OCI-LY3 (cell line): Measurements from ENCODE around the gene MZF1.

ENCODE experiments used
- H2AFZ ChIP-seq: fragments of 200-600, 300-600 bp; shearing (Covaris generic); 2 replicates; pipeline ENCODE4 v1.6.0; 2014; ENCODE audit warnings: antibody characterized with exemption, low read depth, low read length
- H3K27ac ChIP-seq: fragments of 200-600, 300-600 bp; sonication (generic); 2 replicates; pipeline ENCODE4 v1.5.1; 2014; ENCODE audit warnings: mild to moderate bottlenecking, low read length, moderate library complexity, mixed read lengths
- H3K27me3 ChIP-seq: fragments of 200-600, 300-600 bp; sonication (generic); 2 replicates; pipeline ENCODE4 v1.6.1; 2014; ENCODE audit warnings: low read depth, low read length, mixed read lengths
- H3K36me3 ChIP-seq: fragments of 200-600, 300-600 bp; sonication (generic); replicated peaks from 2 replicates; pipeline ENCODE3; 2014; ENCODE audit warnings: low read depth, low read length, mixed read lengths
- H3K4me1 ChIP-seq: fragments of 300-600, 200-600 bp; sonication (generic); 2 replicates; pipeline ENCODE4 v1.6.1; 2014; ENCODE audit warnings: low read length, mixed read lengths
- H3K4me2 ChIP-seq: fragments of 200-600, 300-600 bp; sonication (generic); 2 replicates; pipeline ENCODE4 v1.6.1; 2014; ENCODE audit warnings: low read length, mixed read lengths
- H3K4me3 ChIP-seq: fragments of 300-600, 200-600 bp; sonication (generic); 2 replicates; pipeline ENCODE4 v1.5.1; 2014; ENCODE audit warnings: antibody characterized with exemption, mild to moderate bottlenecking, low read length, moderate library complexity
- H3K79me2 ChIP-seq: fragments of 300-600, 200-600 bp; shearing (Covaris generic); 2 replicates; pipeline ENCODE4 v1.6.1; 2014; ENCODE audit warnings: mild to moderate bottlenecking, low read length, mixed read lengths
- H3K9ac ChIP-seq: fragments of 300-600, 200-600 bp; shearing (Covaris generic); 2 replicates; pipeline ENCODE4 v1.6.0; 2014; ENCODE audit warnings: mild to moderate bottlenecking, low read length, moderate library complexity
- H3K9me3 ChIP-seq: fragments of 200-600, 300-600 bp; shearing (Covaris generic); 2 replicates; pipeline ENCODE4 v1.6.1; 2014; ENCODE audit warnings: low read length, mixed read lengths; ENCODE audit not compliant: insufficient read depth
- H4K20me1 ChIP-seq: fragments of 200-600, 300-600 bp; sonication (generic); 2 replicates; pipeline ENCODE4 v1.6.1; 2016; ENCODE audit warnings: low read length, mixed read lengths; ENCODE audit not compliant: insufficient read depth
- EZH2phosphoT487 ChIP-seq: fragments of 200-600 bp; shearing (Covaris generic); IDR thresholded peaks from 2 replicates; pipeline ENCODE4 v1.6.1; 2018; ENCODE audit warnings: antibody characterized with exemption, mixed run types, low read depth
- TF ChIP-seq, protein P1 (sequence below): fragments of 200-600, 300-600 bp; sonication (generic); IDR thresholded peaks from 2 replicates; pipeline ENCODE4 v1.5.1; 2014; ENCODE audit warnings: antibody characterized with exemption, low read length, low read depth

MZF1 gene

DNA sequence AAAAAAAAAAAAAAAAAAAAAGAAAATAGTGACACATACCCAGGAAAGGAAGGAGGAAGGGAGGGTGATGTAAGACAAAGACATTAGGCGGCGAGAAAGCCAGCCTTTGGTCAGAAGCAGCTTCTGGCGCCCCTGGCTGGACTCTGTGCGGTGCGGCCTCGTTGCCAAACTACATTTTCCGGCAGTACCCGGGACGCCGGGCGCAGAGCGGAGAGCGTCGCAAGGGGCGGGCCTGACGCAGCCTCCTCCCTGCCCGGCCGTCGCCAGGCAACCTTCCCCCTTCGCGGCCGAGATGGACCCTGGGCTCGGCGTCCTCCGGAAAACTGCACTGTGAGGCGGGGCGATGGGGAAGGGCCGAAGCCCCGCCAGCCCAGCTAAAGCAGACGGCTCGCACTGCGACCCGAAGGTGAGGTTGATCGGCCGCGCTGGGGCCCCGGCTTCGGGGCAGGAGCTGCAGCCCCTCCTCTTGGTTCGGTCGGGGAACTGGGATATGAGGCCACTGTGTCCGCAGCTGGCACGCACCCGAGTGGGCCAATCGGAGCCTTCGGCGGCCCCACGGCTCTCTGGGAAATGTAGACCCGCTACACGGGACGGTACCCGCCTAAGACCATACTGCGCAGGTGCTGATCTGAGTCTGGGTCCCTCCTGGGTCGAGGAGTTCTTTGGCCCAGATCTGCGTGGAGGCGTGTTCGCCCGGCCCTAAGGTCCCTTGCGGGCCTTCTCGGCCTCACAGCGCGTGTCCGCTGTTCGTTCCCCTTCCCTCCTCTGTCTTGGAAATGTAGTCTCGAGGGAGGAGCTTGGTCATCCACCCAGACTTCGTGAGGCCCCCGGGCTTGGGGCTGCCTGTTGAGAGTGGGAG, 2.3 kb upstream of the MZF1 start:
- no peak for TF ChIP-seq EZH2phosphoT487
- TF ChIP-seq, protein P1, sequence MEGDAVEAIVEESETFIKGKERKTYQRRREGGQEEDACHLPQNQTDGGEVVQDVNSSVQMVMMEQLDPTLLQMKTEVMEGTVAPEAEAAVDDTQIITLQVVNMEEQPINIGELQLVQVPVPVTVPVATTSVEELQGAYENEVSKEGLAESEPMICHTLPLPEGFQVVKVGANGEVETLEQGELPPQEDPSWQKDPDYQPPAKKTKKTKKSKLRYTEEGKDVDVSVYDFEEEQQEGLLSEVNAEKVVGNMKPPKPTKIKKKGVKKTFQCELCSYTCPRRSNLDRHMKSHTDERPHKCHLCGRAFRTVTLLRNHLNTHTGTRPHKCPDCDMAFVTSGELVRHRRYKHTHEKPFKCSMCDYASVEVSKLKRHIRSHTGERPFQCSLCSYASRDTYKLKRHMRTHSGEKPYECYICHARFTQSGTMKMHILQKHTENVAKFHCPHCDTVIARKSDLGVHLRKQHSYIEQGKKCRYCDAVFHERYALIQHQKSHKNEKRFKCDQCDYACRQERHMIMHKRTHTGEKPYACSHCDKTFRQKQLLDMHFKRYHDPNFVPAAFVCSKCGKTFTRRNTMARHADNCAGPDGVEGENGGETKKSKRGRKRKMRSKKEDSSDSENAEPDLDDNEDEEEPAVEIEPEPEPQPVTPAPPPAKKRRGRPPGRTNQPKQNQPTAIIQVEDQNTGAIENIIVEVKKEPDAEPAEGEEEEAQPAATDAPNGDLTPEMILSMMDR = peak; percentile 14; the same call in 1 of the 2 replicates
- Histone ChIP-seq H3K79me2 (peaks cover 27% of the 10 kb centered on the region), H3K27ac (peak overlapping the region; percentile 90), H3K9ac (peak overlapping the region; percentile 97), H3K9me3 (no peaks in the 10 kb centered on the region), H3K4me1 (peaks cover 17% of the 10 kb centered on the region), H4K20me1 (no peaks in the 10 kb centered on the region), H3K27me3 (no peaks in the 10 kb centered on the region), H3K4me2 (peak overlapping the region; percentile 83), H3K36me3 (peaks cover 13% of the 10 kb centered on the region), H3K4me3 (peak overlapping the region; percentile 92), H2AFZ (peak overlapping the region; percentile 73)

DNA sequence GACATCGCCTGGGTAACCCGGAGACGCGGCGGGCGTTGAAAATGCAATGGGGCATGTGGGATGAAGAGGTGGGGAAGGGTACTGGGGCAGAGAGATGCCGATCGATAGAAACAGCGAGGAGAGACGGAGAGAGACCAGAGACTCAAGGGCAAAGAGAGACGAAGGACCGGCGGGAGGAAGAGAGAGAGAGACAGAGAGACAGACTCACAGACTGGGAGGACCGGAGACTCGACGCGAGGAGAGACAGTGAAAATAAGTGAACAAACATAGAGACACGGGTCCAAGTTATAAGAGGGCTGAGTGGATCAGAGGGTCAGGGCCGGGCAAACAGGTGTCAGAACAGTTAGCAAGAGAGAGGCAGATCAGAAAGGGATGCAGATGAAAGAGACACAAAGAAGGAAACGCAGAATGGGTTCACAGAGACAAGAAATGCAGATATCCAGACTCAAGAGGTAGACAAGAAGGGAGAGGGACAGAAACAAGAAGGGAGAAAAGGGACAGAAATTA, 576 bp upstream of the MZF1 start:
- Histone ChIP-seq H3K4me1 (peaks cover 17% of the 10 kb centered on the region), H3K79me2 (peaks cover 19% of the 10 kb centered on the region), H3K27me3 (no peaks in the 10 kb centered on the region), H3K36me3 (peaks cover 19% of the 10 kb centered on the region), H3K4me2 (peak overlapping the region; percentile 73), H3K9me3 (no peaks in the 10 kb centered on the region), H3K4me3 (peak overlapping the region; percentile 92), H2AFZ (0 out of 2 replicates have a peak overlapping the region, but pooled peaks have one; percentile 6), H4K20me1 (no peaks in the 10 kb centered on the region), H3K9ac (peak overlapping the region; percentile 28; the same call in 1 of the 2 replicates), H3K27ac (peak overlapping the region; percentile 3)
- no peak for TF ChIP-seq EZH2phosphoT487

DNA sequence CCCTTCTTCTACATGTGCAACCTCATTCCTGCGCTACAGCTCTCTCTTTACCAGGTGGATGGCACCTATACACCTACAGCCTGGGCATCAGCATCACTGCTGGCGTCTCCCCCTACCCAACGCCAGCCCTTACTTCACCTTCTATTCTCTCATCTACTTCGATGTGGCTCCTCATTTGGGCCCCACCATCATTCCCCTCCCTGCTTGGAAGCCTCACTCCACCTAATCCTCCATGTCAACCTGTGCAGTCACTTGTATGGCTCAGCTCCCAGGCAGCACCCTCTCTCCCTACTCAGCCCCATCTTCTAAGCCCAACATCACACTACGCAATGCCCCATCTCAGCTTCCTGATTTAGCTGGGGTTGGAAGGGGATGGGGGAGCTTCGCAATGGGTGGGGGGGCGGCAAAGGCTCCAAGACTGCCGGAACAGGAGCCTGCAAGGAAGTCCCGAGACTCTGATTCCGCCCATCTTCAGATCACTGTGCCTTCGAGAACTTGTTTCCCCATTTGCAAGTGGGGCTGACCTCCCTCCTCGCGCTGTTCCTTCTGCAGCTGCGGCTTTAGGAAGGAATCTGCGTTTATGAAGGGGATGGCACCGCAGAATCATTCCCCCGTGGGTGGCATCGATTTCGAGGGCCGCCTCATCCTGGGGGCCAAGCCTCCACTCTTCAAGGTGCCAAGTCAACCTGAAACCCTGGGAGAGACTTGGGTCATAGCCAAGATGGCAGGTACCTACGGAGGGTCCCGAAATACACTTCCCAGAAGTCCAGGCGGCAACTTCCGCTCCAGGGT, 913 bp downstream of the MZF1 start:
- Histone ChIP-seq H3K9me3 (no peaks in the 10 kb centered on the region), H3K4me3 (peak overlapping the region; percentile 92), H4K20me1 (no peaks in the 10 kb centered on the region), H3K9ac (peak overlapping the region; percentile 42; the same call in 1 of the 2 replicates), H2AFZ (no peak overlapping the region; the same call in 1 of the 2 replicates), H3K79me2 (peaks cover 13% of the 10 kb centered on the region), H3K36me3 (peaks cover 20% of the 10 kb centered on the region), H3K27me3 (no peaks in the 10 kb centered on the region), H3K4me2 (peak overlapping the region; percentile 78), H3K4me1 (peaks cover 17% of the 10 kb centered on the region), H3K27ac (peak overlapping the region; percentile 87)
- TF ChIP-seq EZH2phosphoT487 = no peak
- TF ChIP-seq, protein P1 = no peak

DNA sequence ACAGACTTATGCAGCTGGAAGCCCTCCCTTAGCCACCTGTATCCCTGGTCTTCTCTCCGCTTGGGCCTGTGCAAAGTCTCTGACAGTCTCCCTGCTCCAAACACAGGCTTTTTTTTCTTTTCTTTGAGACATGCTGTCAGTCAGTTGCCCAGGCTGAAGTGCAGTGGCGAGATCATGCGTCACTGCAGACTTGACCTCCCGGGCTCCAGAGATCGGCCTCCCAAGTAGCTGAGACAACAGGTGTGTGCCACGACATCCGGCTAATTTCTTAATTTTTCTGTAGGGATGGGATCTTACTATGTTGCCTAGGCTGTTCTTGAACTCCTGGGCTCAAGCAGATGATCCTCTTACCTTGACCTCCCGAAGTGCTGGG, 1.6 kb downstream of the MZF1 start:
- H3K4me2 ChIP-seq = peak overlapping the region; percentile 78
- H3K27me3 ChIP-seq = no peaks in the 10 kb centered on the region
- peaks cover 23% of the 10 kb centered on the region for H3K36me3 ChIP-seq
- H3K79me2 ChIP-seq = peaks cover 13% of the 10 kb centered on the region
- no peak overlapping the region for H3K9ac ChIP-seq
- peak overlapping the region; percentile 92; the same call in 1 of the 2 replicates for H3K4me3 ChIP-seq
- no peak overlapping the region for H2AFZ ChIP-seq
- no peak overlapping the region for H3K27ac ChIP-seq
- peaks cover 17% of the 10 kb centered on the region for H3K4me1 ChIP-seq
- no peaks in the 10 kb centered on the region for H3K9me3 ChIP-seq
- no peaks in the 10 kb centered on the region for H4K20me1 ChIP-seq
- TF ChIP-seq, protein P1 = no peak
- TF ChIP-seq EZH2phosphoT487 = no peak
